SK-N-SH treated with all-trans-retinoic acid at 6 μM for 48 hours (cell line): ENCODE measurements around the gene KIF18B.

ENCODE experiments used
- BACH2 ChIP-seq: fragments of 250-450 bp; sonication (Bioruptor Pico); IDR thresholded peaks from 2 replicates; pipeline ENCODE4 v1.9.0; 2021; ENCODE audit warnings: mild to moderate bottlenecking, borderline replicate concordance
- ESRRG ChIP-seq: fragments of 250-450 bp; sonication (Bioruptor Pico); IDR thresholded peaks from 2 replicates; pipeline ENCODE4 v1.6.1; 2021; ENCODE audit warnings: mild to moderate bottlenecking
- ISL1 ChIP-seq: fragments of 250-450 bp; sonication (Bioruptor Pico); IDR thresholded peaks from 2 replicates; pipeline ENCODE4 v2.1.2; 2022; ENCODE audit warnings: mild to moderate bottlenecking, moderate library complexity

DNA sequence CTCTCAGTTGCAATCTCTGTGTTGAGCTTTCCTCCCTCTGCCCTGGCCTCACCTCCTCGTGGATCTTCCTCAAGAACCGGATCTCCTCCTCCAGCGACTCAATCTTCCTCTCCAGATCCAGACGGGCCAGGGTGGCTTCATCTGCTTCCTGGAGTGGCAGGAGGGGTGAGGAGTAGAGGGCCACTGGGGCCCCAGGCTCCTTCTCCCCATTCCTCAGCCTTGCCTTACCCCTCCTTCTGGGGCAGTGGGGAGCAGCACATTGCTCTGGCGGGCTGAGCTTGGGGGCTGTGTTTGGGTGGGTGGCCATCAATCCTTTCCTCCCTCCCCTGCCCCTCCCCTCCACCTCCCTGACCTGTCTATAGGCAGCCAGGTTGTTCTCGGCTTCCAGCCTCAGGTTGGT, 33.9 kb downstream of the KIF18B start:
- TF ChIP-seq ISL1 (CRISPR knock-in tag): no peak
- TF ChIP-seq BACH2: no peak
- no peak for TF ChIP-seq ESRRG (CRISPR knock-in tag)
